ENCODE data around the gene STARD13. TPM values are rescaled to one million over a fixed set of nuclear protein-coding genes. Genes with fewer than 3 reads are reported as not detected.

STARD13 gene
- total RNA-seq, 1 experiment from 2014 or later, result 9.1 TPM

DNA sequence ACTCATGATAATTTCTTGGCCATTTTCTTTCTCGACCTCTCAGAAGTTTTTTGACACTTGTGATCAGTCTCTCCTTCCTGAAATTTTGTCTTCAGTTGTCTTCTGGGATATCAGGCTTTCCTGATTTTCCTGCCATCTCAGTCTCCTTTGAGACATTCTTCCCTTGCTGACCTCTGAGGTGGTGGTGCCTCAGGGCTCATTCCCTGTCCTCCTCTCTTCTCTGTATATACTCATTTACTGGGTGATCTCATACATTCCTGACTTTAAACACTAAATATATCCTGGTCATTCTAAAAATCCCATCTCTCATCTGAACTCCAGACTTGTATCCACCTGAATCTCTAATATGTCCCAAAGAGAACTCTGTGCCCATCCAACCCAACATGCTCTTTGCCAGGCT is 31.3 kb upstream of the STARD13 start:
- no peak for DNase-seq
- Mint-ChIP-seq H3K4me3 (ENCODE audit: unreplicated experiment) (no peak overlapping the region), H3K4me1 (ENCODE audit: low read depth, unreplicated experiment) (no peaks in the 10 kb centered on the region), H3K27me3 (ENCODE audit: insufficient read depth, unreplicated experiment) (no peaks in the 10 kb centered on the region), H3K36me3 (ENCODE audit: insufficient read depth, unreplicated experiment) (no peaks in the 10 kb centered on the region), H3K27ac (ENCODE audit: unreplicated experiment) (no peak overlapping the region), H3K9me3 (ENCODE audit: unreplicated experiment) (peaks cover 10% of the 10 kb centered on the region)
- ChIA-PET CTCF (no interaction called here), POLR2A (no interaction called here)
- Histone ChIP-seq H3K36me3 (ENCODE audit: control insufficient read depth, insufficient read depth, low read length) (no peaks in the 10 kb centered on the region), H3K9me3 (no peaks in the 10 kb centered on the region), H3K4me1 (no peaks in the 10 kb centered on the region), H3K27me3 (replicated peaks; ENCODE audit: control insufficient read depth, insufficient read depth, low read length) (no peaks in the 10 kb centered on the region), H3K4me3 (ENCODE audit: low read depth, low read length) (no peak overlapping the region)
- intact Hi-C loops (cut with micrococcal nuclease; ENCODE audit: unreplicated experiment), result no loop called here
- TF ChIP-seq, protein P1, sequence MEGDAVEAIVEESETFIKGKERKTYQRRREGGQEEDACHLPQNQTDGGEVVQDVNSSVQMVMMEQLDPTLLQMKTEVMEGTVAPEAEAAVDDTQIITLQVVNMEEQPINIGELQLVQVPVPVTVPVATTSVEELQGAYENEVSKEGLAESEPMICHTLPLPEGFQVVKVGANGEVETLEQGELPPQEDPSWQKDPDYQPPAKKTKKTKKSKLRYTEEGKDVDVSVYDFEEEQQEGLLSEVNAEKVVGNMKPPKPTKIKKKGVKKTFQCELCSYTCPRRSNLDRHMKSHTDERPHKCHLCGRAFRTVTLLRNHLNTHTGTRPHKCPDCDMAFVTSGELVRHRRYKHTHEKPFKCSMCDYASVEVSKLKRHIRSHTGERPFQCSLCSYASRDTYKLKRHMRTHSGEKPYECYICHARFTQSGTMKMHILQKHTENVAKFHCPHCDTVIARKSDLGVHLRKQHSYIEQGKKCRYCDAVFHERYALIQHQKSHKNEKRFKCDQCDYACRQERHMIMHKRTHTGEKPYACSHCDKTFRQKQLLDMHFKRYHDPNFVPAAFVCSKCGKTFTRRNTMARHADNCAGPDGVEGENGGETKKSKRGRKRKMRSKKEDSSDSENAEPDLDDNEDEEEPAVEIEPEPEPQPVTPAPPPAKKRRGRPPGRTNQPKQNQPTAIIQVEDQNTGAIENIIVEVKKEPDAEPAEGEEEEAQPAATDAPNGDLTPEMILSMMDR (IDR thresholded peaks at IDR 0.05; ENCODE audit: insufficient read depth in 1 of 2, low read depth in 1 of 2, low read length in 1 of 2, severe bottlenecking in 1 of 2, unreplicated experiment in 1 of 2), result no peak
- no TSS peak for BruUV-seq (replicated peaks)

DNA sequence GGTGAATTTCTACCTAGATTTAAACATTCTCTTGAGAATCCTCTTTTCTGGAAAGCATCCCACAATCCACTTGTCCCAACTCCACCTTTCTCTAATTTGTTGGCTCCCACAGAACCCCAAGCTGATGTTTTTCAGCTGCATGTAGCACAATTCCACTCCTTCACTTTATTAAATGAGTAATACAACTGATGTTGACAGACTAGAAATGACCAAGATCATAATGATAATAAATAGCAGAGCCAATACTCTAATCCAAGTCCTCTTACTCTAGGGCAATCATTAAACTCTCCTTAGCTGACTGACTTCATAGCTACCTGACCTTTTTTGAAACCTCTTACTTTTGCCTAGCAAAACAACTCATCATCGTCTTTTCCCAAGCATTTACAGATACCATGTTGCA is 27.9 kb upstream of the STARD13 start:
- no TSS peak for BruUV-seq (replicated peaks)
- POLR2A ChIA-PET, result no interaction called here

DNA sequence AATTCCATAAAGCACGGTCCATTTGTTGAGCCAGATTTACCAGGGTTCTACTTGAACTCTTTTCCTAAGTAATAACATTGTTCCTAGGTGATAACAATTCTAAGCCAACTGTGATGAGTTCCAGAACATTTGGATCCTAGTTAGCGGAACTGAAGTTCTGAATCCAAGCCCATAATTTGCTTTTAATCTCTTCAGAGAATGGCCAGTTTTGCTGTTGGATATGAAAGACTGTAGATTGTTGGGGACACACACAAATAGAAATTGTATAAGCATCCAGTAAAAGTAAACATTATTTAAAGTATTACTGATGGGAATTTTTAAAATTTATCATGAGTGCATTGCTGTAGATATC is 27.3 kb upstream of the STARD13 start:
- Mint-ChIP-seq H3K36me3 (ENCODE audit: insufficient read depth, unreplicated experiment) (no peaks in the 10 kb centered on the region), H3K9me3 (ENCODE audit: unreplicated experiment) (peaks cover 9% of the 10 kb centered on the region), H3K4me1 (ENCODE audit: low read depth, unreplicated experiment) (no peaks in the 10 kb centered on the region), H3K4me3 (ENCODE audit: unreplicated experiment) (no peak overlapping the region), H3K27ac (ENCODE audit: unreplicated experiment) (no peak overlapping the region), H3K27me3 (ENCODE audit: insufficient read depth, unreplicated experiment) (no peaks in the 10 kb centered on the region)
- Histone ChIP-seq H3K4me3 (ENCODE audit: low read depth, low read length) (no peak overlapping the region), H3K4me1 (no peaks in the 10 kb centered on the region), H3K9me3 (no peaks in the 10 kb centered on the region), H3K36me3 (ENCODE audit: control insufficient read depth, insufficient read depth, low read length) (no peaks in the 10 kb centered on the region), H3K27me3 (replicated peaks; ENCODE audit: control insufficient read depth, insufficient read depth, low read length) (no peaks in the 10 kb centered on the region)
- intact Hi-C loops (cut with micrococcal nuclease; ENCODE audit: unreplicated experiment), result loop anchor here (1.0 kb wide), 1 partner anchor 85 kb away; no protein-coding TSS in a partner anchor
- no peak for DNase-seq
- no TSS peak for BruUV-seq (replicated peaks)
- ChIA-PET POLR2A (no interaction called here), CTCF (no interaction called here)
- TF ChIP-seq, protein P1 (IDR thresholded peaks at IDR 0.05; ENCODE audit: insufficient read depth in 1 of 2, low read depth in 1 of 2, low read length in 1 of 2, severe bottlenecking in 1 of 2, unreplicated experiment in 1 of 2), result no peak

More for the DNA sequence above, 27.9 kb upstream of the STARD13 start:
- intact Hi-C loops (cut with micrococcal nuclease; ENCODE audit: unreplicated experiment), result no loop called here
- Mint-ChIP-seq H3K27me3 (ENCODE audit: insufficient read depth, unreplicated experiment) (no peaks in the 10 kb centered on the region), H3K9me3 (ENCODE audit: unreplicated experiment) (peaks cover 10% of the 10 kb centered on the region), H3K4me1 (ENCODE audit: low read depth, unreplicated experiment) (no peaks in the 10 kb centered on the region), H3K4me3 (ENCODE audit: unreplicated experiment) (no peak overlapping the region), H3K27ac (ENCODE audit: unreplicated experiment) (no peak overlapping the region), H3K36me3 (ENCODE audit: insufficient read depth, unreplicated experiment) (no peaks in the 10 kb centered on the region)
- Histone ChIP-seq H3K36me3 (ENCODE audit: control insufficient read depth, insufficient read depth, low read length) (no peaks in the 10 kb centered on the region), H3K9me3 (no peaks in the 10 kb centered on the region), H3K4me3 (ENCODE audit: low read depth, low read length) (no peak overlapping the region), H3K4me1 (no peaks in the 10 kb centered on the region), H3K27me3 (replicated peaks; ENCODE audit: control insufficient read depth, insufficient read depth, low read length) (no peaks in the 10 kb centered on the region)
- CTCF ChIA-PET, result no interaction called here
- DNase-seq, result no peak
- TF ChIP-seq, protein P1 (IDR thresholded peaks at IDR 0.05; ENCODE audit: insufficient read depth in 1 of 2, low read depth in 1 of 2, low read length in 1 of 2, severe bottlenecking in 1 of 2, unreplicated experiment in 1 of 2), result no peak

Data from Caco-2 (cell line).